ENCODE measurements around the gene MORN1.
"Not testable (repeated sequence)": the region's sequence is repeated elsewhere in the genome, so short reads cannot be mapped to it uniquely, and the experiment has no call there.

MORN1 gene

DNA sequence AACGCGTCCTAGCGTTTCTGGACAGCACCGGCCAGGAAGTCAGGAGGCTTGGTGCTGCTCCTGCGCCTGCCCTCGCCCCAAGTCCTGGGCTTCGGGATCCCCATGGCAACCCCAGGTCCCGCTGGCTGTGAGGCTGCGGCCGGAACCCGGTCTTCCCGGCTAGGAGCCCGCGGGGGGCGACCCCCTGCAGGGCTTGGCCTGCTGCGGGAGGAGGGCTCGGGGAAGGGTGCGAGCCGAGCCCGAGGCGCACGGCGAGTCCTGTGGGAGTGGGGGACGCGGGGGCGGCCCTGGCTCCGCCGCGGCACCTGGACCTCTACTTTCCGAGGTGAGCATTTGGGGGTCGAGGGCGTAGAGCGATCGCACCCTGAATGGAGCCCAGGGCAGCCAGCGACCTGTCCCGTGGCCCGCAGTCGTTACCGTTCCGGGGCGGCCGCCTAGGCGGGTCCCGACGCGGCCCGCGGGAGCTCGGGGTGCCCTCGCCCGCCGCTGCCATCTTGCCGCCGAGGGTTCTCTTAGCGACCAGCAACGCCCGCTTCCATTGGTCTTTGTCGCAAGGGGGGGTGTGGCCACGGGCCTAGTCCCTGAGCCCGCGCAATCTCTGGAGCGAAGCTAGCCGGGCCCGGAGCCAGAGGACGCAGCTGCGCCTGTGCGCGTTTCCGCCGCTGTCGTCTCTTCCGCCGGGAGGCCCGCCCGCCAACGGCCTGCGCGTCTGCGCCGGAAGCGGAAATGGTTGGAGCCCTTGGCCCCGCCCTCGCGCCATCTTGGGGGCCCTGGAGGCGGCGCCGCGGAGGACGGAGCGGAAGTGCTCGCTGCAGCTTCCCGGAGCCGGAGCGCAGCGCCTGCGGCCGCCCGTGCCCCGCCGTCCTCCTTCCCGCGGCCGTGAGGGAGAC is at the start of gene MORN1, which contains the start of gene RER1:
Gene MORN1, minus strand, starts transcription at position 514 of the 890 bp plus-strand sequence. Its CDS starts 21 bp downstream, at position 493.
Gene RER1, plus strand, starts transcription at position 801 of the 890 bp plus-strand sequence. CDS start 3,950 bp downstream, outside the sequence.
- DNase-seq: peak; percentile 99

DNA sequence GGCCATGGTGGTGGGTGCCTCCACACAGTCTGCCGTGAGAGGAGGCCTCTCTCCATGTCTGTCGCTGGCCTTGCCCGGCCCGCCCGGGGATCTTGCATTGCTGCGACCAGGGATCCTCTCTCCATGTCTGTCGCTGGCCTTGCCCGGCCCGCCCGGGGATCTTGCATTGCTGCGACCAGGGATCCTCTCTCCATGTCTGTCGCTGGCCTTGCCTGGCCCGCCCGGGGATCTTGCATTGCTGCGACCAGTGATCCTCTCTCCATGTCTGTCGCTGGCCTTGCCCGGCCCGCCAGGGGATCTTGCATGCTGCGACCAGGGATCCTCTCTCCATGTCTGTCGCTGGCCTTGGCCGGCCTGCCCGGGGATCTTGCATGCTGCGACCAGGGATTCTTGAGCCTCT is 49.0 kb upstream of the MORN1 start:
- DNase-seq: not testable (repeated sequence)

DNA sequence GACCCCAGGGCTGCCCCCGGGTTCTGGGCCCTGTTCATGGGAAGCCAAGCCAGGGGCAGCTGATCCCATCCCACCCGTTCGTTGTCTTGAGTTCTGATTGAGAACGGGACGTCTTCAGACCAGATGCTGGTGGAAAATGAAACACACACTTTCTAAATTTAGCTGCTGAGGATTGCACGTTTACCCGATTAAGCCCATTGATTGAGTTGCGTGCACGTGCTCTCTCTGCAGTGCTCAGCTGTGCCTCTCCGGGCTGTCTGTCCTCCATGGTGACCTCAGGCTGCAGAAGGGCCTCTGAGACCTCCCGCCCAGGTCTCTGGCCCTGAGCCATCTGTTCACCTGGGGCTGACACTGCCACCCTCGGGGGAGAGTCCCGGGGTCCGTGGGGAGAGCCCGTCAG is 48.0 kb upstream of the MORN1 start:
- no peak for DNase-seq

DNA sequence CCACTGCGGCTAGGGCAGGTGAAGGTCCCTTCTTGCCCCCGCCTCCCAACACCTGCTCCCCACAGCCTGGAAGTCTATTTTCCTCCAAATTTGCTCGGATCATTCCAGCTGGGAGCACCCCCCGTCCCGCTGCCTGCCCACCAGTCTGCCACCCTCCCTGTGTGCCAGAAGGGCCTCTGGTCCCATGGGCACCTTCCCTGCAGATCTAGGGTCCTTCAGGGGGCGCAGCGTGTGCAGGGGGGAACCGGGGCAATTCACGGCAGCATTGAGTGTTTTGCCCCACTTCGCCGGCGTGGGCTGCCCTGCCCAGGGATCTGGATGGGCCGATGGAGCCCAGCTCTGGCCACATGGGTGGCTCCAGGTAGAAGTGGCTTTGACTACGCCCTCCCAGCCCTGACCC is 47.3 kb upstream of the MORN1 start:
- DNase-seq: no peak

DNA sequence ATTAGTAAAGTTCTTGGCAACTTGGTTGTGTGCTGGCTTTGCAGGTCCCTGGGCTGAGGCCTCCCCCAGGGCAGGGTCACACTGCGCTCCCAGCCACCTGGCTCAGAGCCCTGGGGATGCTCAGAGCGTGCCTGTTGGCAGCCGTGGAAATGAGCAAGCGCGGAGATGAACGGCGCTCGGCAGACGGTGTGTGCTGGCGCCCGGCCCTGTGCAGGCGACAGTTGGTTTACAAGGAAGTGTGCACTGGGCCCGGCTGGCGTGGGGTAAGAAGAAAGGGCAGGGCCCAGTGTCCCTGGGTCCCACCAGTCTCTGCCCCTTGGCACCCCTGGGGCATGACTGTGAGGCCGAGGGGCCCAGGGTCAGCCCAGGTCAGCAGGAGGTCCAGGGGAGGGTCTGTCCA is 46.7 kb upstream of the MORN1 start:
- no peak for DNase-seq

DNA sequence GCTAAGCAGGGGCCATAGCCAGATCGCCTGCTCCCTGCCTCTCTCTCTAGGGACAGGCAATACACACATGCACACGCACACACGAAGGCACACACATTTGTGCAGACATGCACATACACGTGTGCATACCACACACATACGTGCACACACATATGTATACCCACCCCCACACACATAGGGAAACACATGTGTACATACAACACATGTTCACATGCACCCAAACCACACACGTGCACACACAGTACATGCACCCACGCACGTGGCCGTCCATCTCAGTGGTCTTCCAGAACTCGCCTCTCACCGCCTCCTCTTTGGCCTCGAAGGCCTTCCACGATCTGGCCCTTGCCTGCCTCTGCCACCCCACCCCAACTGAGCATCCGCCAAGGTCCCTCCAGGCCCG is 46.3 kb upstream of the MORN1 start:
- DNase-seq: no peak

DNA sequence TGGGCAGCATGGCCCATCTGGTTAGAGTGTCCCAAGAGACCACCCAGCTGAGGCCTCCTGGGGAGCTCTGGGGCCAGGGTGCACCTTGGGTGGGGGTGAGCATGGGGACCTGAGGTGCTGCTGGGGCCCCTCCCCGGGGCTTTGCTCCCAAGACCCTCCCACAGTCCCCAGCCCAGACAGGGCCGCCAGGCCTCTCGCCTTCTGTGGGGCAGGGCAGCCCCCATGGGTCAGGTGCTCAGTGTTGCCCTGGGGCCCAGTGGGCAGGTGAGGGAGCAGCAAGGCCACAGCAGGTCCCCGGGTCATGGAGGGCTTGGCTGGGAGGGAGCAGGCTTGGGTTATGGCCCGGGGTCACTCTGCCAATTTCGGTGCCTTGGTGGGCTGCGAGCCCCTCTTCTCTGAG is 45.5 kb upstream of the MORN1 start:
- DNase-seq: no peak

DNA sequence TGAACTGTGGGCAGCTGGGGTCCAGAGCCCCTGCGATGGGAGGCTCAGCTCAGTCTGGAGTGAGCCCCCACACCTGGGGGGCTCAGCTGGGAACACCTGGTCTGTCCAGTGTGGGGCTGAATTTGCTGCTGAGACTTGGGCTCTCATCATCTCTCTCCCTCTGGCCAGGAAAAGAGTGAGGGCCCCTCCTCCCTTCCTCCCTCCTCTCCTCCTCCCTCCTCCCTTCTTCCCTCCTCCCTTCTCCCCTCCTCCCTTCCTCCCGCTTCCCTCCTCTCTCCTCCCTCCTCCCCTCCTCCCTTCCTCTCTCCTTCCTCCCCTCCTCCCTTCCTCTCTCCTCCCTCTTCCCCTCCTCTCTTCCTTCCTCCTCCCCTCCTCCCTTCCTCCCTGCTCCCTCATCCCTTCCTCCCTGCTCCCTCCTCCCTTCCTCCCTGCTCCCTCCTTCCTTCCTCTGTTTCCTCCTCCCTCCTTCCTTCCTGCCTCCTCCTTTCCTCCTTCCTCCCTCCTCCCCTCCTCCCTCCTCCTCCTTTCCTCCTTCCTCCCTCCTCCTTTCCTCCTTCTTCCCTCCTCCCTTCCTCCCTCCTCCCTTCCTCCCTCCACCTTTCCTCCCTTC is 44.5 kb upstream of the MORN1 start:
- no peak for DNase-seq

DNA sequence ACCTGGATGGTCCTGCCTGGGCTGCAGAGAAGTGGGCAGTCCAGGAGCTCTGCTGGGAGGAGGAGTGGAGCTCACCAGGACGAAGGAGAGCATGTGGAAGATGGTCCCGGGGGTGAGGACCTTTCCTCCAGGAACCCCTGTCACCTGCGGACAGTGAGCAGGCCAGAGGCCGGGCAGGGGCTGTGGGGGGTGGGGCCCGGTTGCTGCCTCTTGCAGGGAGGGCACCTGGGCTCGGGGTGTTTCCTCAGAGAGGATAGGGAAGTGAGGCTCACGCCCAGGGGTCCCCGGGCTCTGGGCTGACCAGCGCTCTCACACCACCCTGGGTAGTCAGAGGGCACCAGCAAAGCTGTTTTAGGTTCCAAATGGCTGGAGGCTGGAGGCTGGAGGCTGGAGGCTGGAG is 43.7 kb upstream of the MORN1 start:
- no peak for DNase-seq

DNA sequence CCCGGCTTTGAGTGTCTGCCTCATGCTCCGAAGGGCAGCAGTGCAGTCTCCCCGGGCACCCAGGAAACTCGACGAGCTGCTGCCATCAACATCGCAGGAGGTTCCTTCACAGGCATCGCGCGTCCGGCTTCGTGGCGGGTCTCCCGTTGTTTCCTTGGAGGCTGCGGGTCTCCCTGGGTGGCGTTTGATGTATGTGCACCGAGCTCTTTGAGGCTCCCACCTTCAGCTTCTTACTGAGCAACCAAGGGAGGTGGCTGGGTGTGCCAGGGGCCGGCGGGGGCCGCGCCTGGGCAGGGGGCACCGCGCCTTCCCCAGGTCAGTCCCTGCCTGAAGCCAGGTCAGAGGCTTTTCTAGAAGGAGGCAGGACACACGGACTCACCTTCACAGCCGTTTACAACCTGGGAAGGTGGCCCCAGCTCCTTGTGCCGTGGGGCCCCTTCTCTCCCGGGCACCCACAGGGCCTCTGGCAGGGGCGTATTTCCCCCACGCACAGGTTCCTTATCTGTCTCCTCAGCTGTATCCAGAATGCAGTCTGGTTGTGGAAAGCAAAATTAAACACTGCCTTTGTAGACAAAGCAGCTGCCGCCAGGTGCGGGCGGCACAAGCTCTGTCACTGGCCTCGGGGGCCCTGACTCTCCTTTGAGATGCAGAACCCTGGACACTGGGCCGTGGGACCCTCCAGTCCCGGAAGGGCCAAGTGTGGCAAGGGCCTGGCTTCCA is 42.7 kb upstream of the MORN1 start:
- DNase-seq: no peak

DNA sequence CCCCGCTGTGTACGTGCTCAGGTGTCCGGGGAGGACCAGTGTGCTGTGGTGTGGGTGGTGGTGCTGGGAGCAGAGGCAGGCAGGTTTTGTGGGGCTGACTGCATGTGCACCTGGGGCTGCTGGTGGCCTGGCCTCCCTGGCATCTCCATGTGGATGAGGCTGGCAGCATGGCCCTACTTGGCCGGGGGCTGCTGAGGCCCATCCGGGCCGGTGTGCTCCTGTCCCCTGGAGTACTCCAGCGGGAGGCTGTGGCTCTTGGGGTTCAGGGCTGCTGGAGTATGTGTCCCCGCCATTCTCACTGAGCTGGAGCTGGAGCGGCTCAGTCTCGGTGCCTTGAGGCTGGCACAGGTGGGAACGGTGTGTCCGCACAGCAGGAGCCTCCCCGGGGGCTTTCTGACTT is 41.8 kb upstream of the MORN1 start:
- DNase-seq: no peak

DNA sequence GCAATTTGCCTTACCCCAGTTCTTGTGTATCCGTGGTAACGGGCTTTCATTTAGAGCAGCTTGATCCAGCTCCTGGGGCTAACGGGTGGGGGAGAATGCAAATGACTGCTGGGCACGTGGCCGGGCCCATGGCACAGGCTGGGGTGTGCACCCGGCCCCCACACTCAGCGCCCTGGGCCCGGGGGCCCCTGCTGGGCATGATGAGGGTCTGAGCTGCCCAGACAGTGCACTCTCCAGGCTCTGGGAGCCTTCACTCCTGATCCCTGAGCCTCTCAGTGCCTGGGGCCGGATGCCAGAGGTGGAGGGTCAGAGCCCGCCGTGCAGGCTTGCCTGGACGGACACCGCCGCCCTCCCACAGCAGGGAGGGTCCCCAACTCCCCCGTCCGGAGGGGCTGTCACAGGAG is 41.1 kb upstream of the MORN1 start:
- DNase-seq: no peak

DNA sequence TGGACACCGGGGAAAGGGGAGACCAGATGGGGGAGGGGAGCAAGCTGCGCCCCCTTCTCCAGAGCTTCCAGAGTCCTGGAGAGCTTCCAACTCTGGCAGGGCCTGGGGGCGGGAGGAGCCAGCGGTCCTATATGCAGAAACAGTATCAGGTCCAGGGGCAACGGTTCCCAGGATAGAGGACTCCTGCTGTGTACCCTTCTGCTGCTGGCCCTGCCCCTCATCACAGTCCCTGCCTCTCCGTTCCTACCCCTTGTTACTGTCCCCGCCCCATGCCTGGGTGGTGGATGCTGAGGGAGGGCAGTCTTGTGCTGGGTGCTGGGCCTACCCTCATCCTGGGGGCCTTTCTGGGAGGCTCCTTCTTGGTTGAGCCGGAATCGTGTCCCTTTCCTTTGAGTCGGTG is 40.2 kb upstream of the MORN1 start:
- DNase-seq: no peak

DNA sequence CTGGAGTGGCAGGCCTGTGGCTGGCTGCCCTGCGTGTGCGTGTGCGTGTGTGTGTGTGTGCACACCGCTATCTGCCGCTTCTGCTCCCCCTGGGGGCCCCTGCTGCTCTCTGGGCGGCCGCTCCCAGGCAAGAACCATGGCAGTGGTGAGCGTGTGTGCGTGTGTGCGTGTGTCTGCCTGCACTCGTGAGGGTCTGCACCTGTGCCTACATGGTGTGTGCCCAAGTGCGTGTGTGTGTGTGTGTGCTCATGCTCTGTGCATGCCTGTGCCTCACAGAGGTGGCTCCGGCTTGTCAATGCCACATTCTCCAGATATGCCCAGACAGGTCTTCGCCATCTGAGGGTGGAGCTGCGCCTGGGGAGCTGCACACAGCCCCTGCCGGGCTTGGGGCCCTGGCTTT is 39.7 kb upstream of the MORN1 start:
- DNase-seq: no peak

DNA sequence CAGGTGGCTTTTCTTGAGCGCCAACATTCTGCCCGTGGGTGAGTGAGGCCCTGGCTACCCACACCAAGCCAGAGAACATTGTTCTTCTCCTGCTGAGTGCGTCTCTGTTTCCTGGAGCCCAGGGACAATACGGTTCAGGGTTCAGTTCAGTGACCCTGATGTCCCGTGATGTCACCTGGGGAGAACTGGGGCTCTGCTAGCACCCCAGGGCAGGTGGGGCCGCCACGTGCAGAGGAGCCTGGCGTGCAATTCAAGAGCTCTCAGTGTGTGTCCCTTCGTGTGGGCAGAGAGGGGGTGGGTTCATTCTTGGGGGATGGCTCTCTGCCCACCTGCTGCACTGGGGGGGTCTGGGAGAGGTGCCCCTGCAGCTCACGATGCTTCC is 39.2 kb upstream of the MORN1 start:
- DNase-seq: no peak

DNA sequence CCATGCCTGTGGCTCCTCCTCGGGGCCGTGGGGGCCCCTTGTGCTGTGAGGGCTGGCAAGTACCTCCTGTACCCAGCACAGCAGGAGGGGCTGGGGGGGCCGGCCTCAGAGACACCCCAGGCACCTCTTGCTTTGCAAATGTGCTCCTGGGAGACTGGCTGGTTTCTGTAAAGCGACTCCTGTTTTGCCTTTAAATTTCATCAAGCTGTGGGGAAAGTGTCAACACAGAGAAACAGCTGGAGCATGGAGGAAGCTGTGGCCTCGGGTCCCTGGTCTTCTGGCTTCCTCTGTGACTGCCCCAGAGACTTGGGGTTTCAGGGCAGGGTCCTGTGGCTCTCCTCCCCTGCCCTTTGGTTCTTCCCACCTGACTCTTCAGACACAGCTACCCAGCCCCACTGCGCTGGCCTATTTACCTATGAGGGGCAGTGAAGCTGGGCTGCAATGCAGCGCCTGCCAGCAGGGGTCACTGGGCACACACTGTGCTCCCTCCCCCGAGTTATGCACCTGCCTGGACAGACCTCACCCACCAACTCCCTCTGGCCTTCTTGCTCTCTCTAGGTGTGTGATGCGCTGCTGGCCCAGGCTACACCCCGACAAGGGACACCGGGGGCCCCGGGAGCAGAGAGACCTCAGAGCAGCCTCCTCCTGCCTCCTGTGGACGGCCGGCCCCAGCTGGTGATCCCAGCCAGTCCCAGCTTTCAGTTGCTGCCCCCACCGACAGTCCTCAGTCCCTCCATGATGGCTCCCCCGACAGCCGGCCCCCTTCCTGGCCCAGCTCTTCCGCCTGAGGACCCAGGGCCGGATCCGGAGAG is 38.6 kb upstream of the MORN1 start:
- no peak for DNase-seq

DNA sequence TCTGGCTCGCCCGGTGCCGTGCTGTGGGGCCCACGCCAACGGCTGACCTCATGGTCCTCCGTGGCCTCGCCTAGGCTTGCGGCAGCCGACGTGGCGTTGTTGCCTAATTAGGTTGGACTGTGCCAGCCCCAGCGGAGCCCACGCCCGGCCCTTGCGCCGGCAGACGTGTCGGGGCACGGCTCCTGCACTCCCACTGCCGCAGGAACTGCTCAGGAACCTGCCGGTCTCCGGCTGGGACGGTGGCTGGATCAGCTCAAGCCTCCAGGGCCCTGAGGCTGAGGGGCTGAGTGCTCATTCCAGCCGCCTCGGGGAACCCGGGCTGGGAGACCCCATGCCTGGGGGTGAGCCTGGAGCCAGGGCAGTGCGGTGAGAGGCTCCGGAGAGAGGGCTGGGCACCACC is 37.1 kb upstream of the MORN1 start:
- DNase-seq: no peak

DNA sequence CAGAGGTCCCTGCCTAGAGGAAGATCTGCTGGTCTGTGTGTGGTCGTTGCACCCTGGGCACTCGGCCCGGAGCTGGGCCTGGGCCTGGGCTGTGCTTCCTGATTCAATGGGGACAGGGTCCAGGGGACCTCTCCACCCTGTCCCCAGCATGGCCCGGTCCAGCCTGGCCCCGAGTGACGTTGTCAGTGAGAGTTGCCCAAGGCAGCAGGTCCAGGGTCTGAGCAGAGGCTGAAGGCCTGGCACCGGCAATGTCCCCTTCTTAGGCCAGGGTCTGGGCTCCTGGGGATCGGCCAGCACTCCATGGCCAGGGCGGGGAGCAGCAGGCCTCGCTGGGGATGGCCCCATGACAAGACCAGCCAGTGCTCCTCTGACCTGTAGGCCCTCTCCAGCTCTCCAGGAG is 36.6 kb upstream of the MORN1 start:
- no peak for DNase-seq

DNA sequence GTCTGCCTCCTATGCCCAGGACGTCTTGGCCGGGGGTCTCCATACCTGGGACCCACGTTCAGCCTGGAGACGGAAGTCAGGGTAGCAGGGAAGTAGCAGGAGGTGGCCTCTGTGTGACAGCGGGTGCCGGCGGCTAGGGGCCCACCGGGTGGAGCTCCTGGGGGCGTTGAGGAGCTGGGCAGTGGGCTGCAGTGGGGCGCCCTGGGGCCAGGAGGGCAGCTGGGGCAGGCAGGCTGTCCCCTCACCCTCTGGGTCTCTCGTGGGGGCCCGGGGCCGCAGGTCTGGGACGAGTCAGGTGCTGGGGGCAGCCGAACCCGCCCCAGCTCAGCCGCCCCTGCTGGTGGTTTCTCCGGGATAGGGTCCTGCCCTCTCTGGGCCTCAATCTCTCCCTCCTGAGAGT is 35.7 kb upstream of the MORN1 start:
- DNase-seq: no peak

DNA sequence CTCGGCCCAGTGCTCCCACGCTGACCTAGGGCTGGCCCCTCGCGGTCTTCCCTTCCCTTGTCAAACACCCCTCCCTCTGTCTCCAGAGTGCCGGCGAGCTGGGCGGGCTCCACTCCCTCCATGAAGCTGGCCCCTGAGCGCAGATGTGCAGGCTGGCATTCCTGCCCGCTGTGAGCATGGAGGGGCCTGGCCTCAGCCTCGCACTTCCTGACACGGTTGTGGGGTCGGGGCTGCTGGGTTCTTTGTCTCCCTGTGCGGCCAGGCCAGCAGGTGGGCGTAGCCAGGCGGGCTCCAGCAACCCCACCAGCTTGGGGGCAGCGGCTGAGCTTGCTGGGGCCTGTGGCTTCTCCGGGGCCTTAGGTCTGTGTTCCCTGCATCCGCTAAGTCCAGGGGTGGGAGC is 35.2 kb upstream of the MORN1 start:
- no peak for DNase-seq

DNA sequence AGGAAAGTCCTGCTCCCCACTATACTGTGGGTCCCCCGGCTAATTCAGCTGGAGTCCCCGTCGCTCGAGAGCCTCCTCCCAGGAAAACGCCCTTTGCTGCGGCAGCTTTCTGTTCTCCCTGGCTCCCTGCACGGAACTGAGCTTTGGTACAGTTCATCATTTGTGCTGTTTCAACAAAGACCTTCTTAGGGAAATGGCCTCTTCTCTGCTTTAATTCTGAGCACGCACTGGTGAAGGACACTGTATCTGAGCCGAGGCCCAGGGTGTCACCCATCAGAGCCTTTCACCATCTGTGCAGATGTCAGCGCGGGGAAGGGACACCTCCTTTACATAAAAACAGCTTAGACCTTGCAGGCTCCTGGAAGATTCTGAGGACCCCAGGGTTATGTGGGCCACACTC is 34.5 kb upstream of the MORN1 start:
- DNase-seq: no peak

DNA sequence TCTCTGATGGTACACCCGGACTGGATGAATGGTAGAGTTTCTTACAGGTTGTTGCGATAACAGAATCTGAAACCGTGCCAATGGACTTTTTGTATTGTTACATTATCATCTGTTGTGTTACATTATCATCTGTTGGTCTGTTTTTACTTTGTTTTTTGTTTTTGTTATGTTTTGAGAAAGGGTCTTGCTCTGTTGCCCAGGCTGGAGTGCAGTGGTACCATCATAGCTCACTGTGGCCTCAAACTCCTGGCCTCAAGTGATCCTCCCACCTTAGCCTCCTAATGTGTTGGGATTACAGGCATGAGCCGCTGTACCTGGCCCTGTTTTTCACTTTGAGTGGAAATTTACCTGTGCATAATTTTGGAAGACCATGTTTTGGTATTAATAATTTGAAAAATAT is 31.2 kb upstream of the MORN1 start:
- no peak for DNase-seq

DNA sequence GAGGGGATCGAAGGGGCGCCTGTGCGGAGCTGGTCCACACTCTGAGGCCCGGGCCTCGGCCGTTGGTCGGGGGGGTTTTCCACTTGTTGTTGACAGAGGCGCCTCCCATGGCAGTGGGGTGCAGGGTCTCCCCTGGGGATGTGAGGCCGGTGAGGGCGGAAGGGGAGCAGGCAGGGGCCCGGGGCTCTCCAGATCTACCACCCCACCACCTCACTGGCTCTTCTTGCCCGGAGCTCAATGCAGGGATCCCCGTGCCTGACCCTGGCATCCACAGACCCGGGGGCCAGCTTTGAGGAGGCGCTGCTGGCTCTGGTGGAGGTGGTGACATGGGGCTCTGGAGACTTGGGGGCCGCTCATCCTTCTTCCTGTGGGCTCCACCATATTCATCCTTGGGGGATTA is 28.1 kb upstream of the MORN1 start:
- no peak for DNase-seq

Data from T1000 (cell line).